ENCODE data around the gene DHX15.

The DHX15 gene

DNA sequence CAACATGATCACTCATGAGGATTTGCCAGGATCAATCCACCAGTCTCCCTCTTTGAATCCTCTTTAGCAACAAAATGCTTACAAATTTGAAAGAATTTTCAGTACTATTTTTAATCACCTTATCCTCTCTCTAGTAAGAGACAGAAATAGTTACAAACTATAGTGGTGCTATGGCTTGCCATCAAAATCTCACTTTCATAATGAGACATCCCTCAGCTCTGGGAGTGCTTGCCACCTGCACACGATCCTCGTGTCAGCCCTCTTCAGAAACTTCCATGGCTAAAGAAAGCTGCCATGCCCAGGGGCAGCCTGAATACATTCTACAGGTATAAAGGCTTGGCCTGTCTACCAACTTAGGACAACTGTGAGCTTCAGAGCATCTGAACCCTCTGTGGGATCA is 5.1 kb upstream of the DHX15 start:
- TF ChIP-seq EZH2phosphoT487 (IDR thresholded peaks at IDR 0.05; ENCODE audit: borderline replicate concordance), result no peak

DNA sequence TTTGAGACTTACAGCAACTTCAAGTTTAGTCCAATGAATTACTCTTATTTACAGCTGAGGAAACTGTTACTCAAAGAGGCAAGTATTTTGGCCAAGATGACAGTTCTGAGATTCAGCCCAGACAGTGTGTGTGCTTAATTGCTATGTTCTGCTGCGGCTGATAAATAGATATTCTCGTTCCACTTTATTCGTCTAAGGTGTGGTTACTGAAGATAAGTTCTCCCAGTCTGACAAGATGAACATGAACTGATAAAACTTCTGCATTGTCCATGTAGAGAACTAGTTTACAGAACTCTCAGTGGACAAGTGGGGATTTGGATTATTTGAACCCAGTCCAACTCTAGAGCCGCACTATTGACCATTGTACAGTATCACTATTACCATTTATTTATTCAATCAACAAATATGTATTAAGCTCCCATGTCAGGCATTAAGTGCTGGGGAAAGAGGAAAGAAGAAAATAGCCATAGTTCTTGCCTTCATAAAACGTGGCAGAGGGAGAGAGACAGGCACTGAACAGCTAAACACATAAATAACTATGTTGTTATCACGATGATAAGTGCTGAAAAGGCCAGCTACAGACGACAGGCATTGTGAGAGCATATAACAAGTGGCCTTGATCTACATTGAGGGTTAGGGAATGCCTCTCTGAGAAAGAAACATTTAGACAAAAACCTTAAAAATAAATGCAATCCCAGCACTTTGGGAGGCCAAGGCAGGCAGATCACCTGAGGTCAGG is 4.0 kb upstream of the DHX15 start:
- Histone ChIP-seq H3F3A (ENCODE audit: low read depth) (no peaks in the 10 kb centered on the region), H3K27me3 (ENCODE audit: insufficient read depth, low read length, poor library complexity, severe bottlenecking) (peaks cover 7% of the 10 kb centered on the region), H3K79me2 (ENCODE audit: insufficient read depth, low read length) (peaks cover 10% of the 10 kb centered on the region), H3K9me2 (replicated peaks; ENCODE audit: low read depth, low read length) (no peaks in the 10 kb centered on the region), H3K9me3 (ENCODE audit: insufficient read depth, low read depth, low read length) (peaks cover 3% of the 10 kb centered on the region; the same call in 1 of the 2 replicates), H3K36me3 (ENCODE audit: insufficient read depth, low read length) (no peaks in the 10 kb centered on the region), H3K4me2 (ENCODE audit: low read depth, low read length, poor library complexity, severe bottlenecking) (no peak overlapping the region), H3K4me3 (ENCODE audit: low read length, poor library complexity, severe bottlenecking) (no peak overlapping the region), H3K4me1 (ENCODE audit: insufficient read depth, low read length, poor library complexity, severe bottlenecking) (no peaks in the 10 kb centered on the region), H4K20me1 (ENCODE audit: insufficient read depth, low read length, poor library complexity, severe bottlenecking) (peaks cover 9% of the 10 kb centered on the region), H2AFZ (ENCODE audit: low read length) (no peak overlapping the region), H3K9ac (ENCODE audit: low read depth, low read length, poor library complexity, severe bottlenecking) (no peak overlapping the region)
- no peak for TF ChIP-seq EZH2phosphoT487 (IDR thresholded peaks at IDR 0.05; ENCODE audit: borderline replicate concordance)
- TF ChIP-seq, protein P1, sequence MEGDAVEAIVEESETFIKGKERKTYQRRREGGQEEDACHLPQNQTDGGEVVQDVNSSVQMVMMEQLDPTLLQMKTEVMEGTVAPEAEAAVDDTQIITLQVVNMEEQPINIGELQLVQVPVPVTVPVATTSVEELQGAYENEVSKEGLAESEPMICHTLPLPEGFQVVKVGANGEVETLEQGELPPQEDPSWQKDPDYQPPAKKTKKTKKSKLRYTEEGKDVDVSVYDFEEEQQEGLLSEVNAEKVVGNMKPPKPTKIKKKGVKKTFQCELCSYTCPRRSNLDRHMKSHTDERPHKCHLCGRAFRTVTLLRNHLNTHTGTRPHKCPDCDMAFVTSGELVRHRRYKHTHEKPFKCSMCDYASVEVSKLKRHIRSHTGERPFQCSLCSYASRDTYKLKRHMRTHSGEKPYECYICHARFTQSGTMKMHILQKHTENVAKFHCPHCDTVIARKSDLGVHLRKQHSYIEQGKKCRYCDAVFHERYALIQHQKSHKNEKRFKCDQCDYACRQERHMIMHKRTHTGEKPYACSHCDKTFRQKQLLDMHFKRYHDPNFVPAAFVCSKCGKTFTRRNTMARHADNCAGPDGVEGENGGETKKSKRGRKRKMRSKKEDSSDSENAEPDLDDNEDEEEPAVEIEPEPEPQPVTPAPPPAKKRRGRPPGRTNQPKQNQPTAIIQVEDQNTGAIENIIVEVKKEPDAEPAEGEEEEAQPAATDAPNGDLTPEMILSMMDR (conservative IDR thresholded peaks at IDR 0.05; ENCODE audit: low read length), result no peak

More for the DNA sequence above, 5.1 kb upstream of the DHX15 start:
- no peaks in the 10 kb centered on the region for H3K36me3 ChIP-seq (ENCODE audit: insufficient read depth, low read length)
- no peak overlapping the region for H2AFZ ChIP-seq (ENCODE audit: low read length)
- no peaks in the 10 kb centered on the region for H3F3A ChIP-seq (ENCODE audit: low read depth)
- H3K4me1 ChIP-seq (ENCODE audit: insufficient read depth, low read length, poor library complexity, severe bottlenecking), result no peaks in the 10 kb centered on the region
- H3K9ac ChIP-seq (ENCODE audit: low read depth, low read length, poor library complexity, severe bottlenecking), result no peak overlapping the region
- H3K9me3 ChIP-seq (ENCODE audit: insufficient read depth, low read depth, low read length), result peaks cover 3% of the 10 kb centered on the region; the same call in 1 of the 2 replicates
- no peaks in the 10 kb centered on the region for H3K79me2 ChIP-seq (ENCODE audit: insufficient read depth, low read length)
- no peaks in the 10 kb centered on the region for H4K20me1 ChIP-seq (ENCODE audit: insufficient read depth, low read length, poor library complexity, severe bottlenecking)
- H3K4me3 ChIP-seq (ENCODE audit: low read length, poor library complexity, severe bottlenecking), result no peak overlapping the region
- H3K9me2 ChIP-seq (replicated peaks; ENCODE audit: low read depth, low read length), result no peaks in the 10 kb centered on the region
- H3K4me2 ChIP-seq (ENCODE audit: low read depth, low read length, poor library complexity, severe bottlenecking), result no peak overlapping the region
- no peaks in the 10 kb centered on the region for H3K27me3 ChIP-seq (ENCODE audit: insufficient read depth, low read length, poor library complexity, severe bottlenecking)

DNA sequence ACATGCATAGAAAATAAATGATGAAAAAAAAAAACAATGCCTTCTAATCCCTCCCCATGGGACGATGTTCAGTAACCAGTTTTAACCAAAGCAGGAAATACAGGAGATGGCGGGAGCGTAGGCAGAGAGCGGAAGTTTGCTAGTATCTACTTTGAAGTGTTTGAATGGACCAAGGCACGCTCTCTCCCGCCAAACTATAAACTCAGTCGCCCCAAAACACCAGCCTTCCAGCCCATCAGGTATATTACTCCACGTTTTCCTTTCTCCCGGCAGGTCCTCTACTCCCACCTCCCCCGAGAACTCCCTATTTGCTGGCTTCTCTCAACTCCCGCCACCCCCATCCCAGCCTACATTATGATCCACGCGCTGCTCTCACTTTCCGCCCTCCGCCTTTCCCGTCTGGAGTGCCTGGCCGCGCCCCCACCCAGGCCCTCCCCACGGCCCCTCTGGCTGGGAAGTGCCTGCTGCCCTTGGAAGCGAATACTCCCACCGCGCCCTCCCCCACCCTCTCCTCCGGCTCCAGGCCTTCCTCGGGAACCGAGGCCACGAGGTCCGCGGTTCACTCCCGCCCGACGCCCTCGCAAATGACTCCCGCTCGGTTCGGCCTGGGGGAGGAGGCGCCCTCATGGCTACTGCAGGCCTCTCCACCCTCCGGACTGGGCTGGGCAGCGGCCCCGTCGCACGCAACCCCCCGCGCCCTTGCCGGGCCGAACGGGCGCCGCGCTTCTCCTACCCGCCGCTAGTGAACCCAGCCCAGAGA is 723 bp downstream of the DHX15 start:
- no peaks in the 10 kb centered on the region for H3K9me3 ChIP-seq (ENCODE audit: insufficient read depth, low read depth, low read length)
- peaks cover 55% of the 10 kb centered on the region for H4K20me1 ChIP-seq (ENCODE audit: insufficient read depth, low read length, poor library complexity, severe bottlenecking)
- H3K9me2 ChIP-seq (replicated peaks; ENCODE audit: low read depth, low read length), result no peaks in the 10 kb centered on the region
- H2AFZ ChIP-seq (ENCODE audit: low read length), result peak overlapping the region; percentile 80
- H3K27me3 ChIP-seq (ENCODE audit: insufficient read depth, low read length, poor library complexity, severe bottlenecking), result peaks cover 7% of the 10 kb centered on the region
- peaks cover 21% of the 10 kb centered on the region for H3K4me1 ChIP-seq (ENCODE audit: insufficient read depth, low read length, poor library complexity, severe bottlenecking)
- H3K79me2 ChIP-seq (ENCODE audit: insufficient read depth, low read length), result peaks cover 58% of the 10 kb centered on the region
- TF ChIP-seq EZH2phosphoT487 (IDR thresholded peaks at IDR 0.05; ENCODE audit: borderline replicate concordance), result no peak
- TF ChIP-seq, protein P1 (conservative IDR thresholded peaks at IDR 0.05; ENCODE audit: low read length), result no peak
- no peaks in the 10 kb centered on the region for H3F3A ChIP-seq (ENCODE audit: low read depth)
- no peaks in the 10 kb centered on the region for H3K36me3 ChIP-seq (ENCODE audit: insufficient read depth, low read length)
- peak overlapping the region; percentile 95 for H3K4me2 ChIP-seq (ENCODE audit: low read depth, low read length, poor library complexity, severe bottlenecking)
- H3K4me3 ChIP-seq (ENCODE audit: low read length, poor library complexity, severe bottlenecking), result peak overlapping the region; percentile 88
- H3K9ac ChIP-seq (ENCODE audit: low read depth, low read length, poor library complexity, severe bottlenecking), result peak overlapping the region; percentile 99

All from Loucy (cell line).